Upper lobe of left lung (tissue), 4 donors: ENCODE results near the gene TTC32.

ENCODE experiments used
- EP300 ChIP-seq, 4 donors: sonication (generic); formaldehyde crosslinking; IDR thresholded peaks; one replicate each; pipeline ENCODE4 v1.5.1; 2017; ENCODE audit warnings: antibody characterized with exemption in 4 of 4, control low read depth in 2 of 4
- TF ChIP-seq, protein P1 (sequence below), 6 experiments: fragments of 450-650 bp in 4 of 6; fragments of 200-600 bp in 2 of 6; sonication (generic) in 2 of 6; IDR thresholded peaks; one replicate each; pipeline ENCODE4 v1.5.1; 2016 to 2019; ENCODE audit warnings: antibody characterized with exemption in 6 of 6

GRCh38 chr2:19949071-19949470 is 47.3 kb upstream of the TTC32 start:
- TF ChIP-seq, protein P1, sequence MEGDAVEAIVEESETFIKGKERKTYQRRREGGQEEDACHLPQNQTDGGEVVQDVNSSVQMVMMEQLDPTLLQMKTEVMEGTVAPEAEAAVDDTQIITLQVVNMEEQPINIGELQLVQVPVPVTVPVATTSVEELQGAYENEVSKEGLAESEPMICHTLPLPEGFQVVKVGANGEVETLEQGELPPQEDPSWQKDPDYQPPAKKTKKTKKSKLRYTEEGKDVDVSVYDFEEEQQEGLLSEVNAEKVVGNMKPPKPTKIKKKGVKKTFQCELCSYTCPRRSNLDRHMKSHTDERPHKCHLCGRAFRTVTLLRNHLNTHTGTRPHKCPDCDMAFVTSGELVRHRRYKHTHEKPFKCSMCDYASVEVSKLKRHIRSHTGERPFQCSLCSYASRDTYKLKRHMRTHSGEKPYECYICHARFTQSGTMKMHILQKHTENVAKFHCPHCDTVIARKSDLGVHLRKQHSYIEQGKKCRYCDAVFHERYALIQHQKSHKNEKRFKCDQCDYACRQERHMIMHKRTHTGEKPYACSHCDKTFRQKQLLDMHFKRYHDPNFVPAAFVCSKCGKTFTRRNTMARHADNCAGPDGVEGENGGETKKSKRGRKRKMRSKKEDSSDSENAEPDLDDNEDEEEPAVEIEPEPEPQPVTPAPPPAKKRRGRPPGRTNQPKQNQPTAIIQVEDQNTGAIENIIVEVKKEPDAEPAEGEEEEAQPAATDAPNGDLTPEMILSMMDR (IDR thresholded peaks at IDR 0.05), result no peak
- TF ChIP-seq EP300 (IDR thresholded peaks at IDR 0.05), result no peak
